Measurements from ENCODE around the gene ECE1. TPM values are rescaled to one million over a fixed set of nuclear protein-coding genes. Genes with fewer than 3 reads are reported as not detected.
A peak's percentile ranks its signal among the peaks of the same experiment; 100 is the strongest.

The ECE1 gene
- total and polyA plus RNA-seq, 9 of the 15 experiments (the other 6 are each of a cell fraction or from before 2014, with no cell fraction given): 0.56 to 34.8 (median 11.0) TPM

- Histone ChIP-seq H3K4me3 (no peak overlapping the region), H3K9me3 (replicated peaks; ENCODE audit: control insufficient read depth, insufficient read depth, low read depth, low read length) (no peaks in the 10 kb centered on the region), H3K27ac (ENCODE audit: extremely low read depth, low read depth, low read length) (no peak overlapping the region), H4K20me1 (replicated peaks; ENCODE audit: control insufficient read depth, insufficient read depth, low read length) (no peaks in the 10 kb centered on the region; the same call in 1 of the 2 replicates), H2AFZ (ENCODE audit: low read depth, low read length) (no peak overlapping the region), H3K79me2 (ENCODE audit: control insufficient read depth, insufficient read depth, low read length) (no peaks in the 10 kb centered on the region), H3K4me1 (replicated peaks in 1 of 2; ENCODE audit: control insufficient read depth in 2 of 2, insufficient read depth in 2 of 2, low read length in 2 of 2) (peaks cover 3 to 19% of the 10 kb centered on the region in 2 experiments; a peak in 4 of 5 replicates), H3K9ac (ENCODE audit: insufficient read depth in 1 of 2, low read depth in 2 of 2, low read length in 2 of 2) (peak overlapping the region in 1 of 2 experiments; percentile 79; a peak in 2 of 4 replicates), H3K36me3 (ENCODE audit: control insufficient read depth, insufficient read depth, low read length) (peaks cover 7% of the 10 kb centered on the region; the same call in 1 of the 3 replicates), H3K9me1 (ENCODE audit: control insufficient read depth, insufficient read depth, low read length) (no peaks in the 10 kb centered on the region), H3K4me2 (ENCODE audit: insufficient read depth, low read length) (peak overlapping the region; percentile 29; the same call in 1 of the 2 replicates), H3K27me3 (ENCODE audit: control insufficient read depth in 2 of 2, insufficient read depth in 2 of 2, low read length in 2 of 2) (0 out of 5 replicates have a peak, but pooled peaks cover 0 to 7% of the 10 kb centered on the region in 2 experiments)
- intact Hi-C loops (cut with micrococcal nuclease) (loop anchor here (5.0 kb wide), 1 partner anchor 149 kb away; no protein-coding TSS in a partner anchor), in situ Hi-C loops (cut with MboI) (loop anchor here (25.0 kb wide), 1 partner anchor 1306 kb away; the partner anchor contains the start of gene PLA2G2E)
- ChIA-PET CTCF (ENCODE audit: low intra/inter-chr PET ratio) (interaction anchor here (1.1 to 1.6 kb wide), 3 partner anchors 14 to 522 kb away, joined by 3 to 4 read pairs (median 4); no protein-coding TSS in a partner anchor), POLR2A (interaction anchor here (0.6 to 0.9 kb wide), 8 partner anchors 8 to 566 kb away, joined by 3 to 7 read pairs (median 3); no protein-coding TSS in a partner anchor)
- FAIRE-seq (peak; percentile 66), DNase-seq (ENCODE audit: extremely low read depth in 1 of 4, low spot score in 3 of 4) (peak; percentile 70 to 78 (median 71)), ATAC-seq (peak; percentile 89)
- BruUV-seq (replicated peaks): no TSS peak
- WGBS (ENCODE audit: insufficient coverage, low coverage, missing lambda C conversion rate): 44% methylated on average over 19 of the region's 20 CpGs
- no peak for TF ChIP-seq FOXK2 (conservative IDR thresholded peaks at IDR 0.05 in 1 of 2, IDR thresholded peaks at IDR 0.05 in 1 of 2; ENCODE audit: low read depth in 2 of 2)
- TF ChIP-seq ZNF282 (CRISPR knock-in tag; IDR thresholded peaks at IDR 0.05): no peak
- no peak for TF ChIP-seq BDP1 (IDR thresholded peaks at IDR 0.05; ENCODE audit: insufficient read depth, insufficient read length)
- no peak for TF ChIP-seq ZBTB17 (CRISPR knock-in tag; IDR thresholded peaks at IDR 0.05)
- TF ChIP-seq HMBOX1 (IDR thresholded peaks at IDR 0.05): no peak
- TF ChIP-seq ZFP1 (CRISPR knock-in tag; IDR thresholded peaks at IDR 0.05): no peak
- 0 out of 2 replicates have a peak, but pooled peaks have one; percentile 22 for TF ChIP-seq KLF1 (tag; IDR thresholded peaks at IDR 0.05)
- TF ChIP-seq EZH2 (IDR thresholded peaks at IDR 0.05; ENCODE audit: borderline replicate concordance, low read depth, low read length): no peak
- no peak for TF ChIP-seq ERF (CRISPR knock-in tag; IDR thresholded peaks at IDR 0.05)
- no peak for TF ChIP-seq TRIM24 (IDR thresholded peaks at IDR 0.05)
- no peak for TF ChIP-seq DIDO1 (tag; IDR thresholded peaks at IDR 0.05; ENCODE audit: low read depth)
- TF ChIP-seq KLF13 (tag; IDR thresholded peaks at IDR 0.05; ENCODE audit: borderline replicate concordance, low read depth): no peak
- no peak for TF ChIP-seq ARNT (IDR thresholded peaks at IDR 0.05)
- TF ChIP-seq RBM22 (IDR thresholded peaks at IDR 0.05; ENCODE audit: low read depth, low read length, poor library complexity, severe bottlenecking): peak; percentile 15
- TF ChIP-seq ZKSCAN8 (CRISPR knock-in tag; IDR thresholded peaks at IDR 0.05): no peak
- TF ChIP-seq TGIF2 (CRISPR knock-in tag; IDR thresholded peaks at IDR 0.05): no peak
- no peak for TF ChIP-seq ZNF75A (CRISPR knock-in tag; IDR thresholded peaks at IDR 0.05)
- TF ChIP-seq IRF1 (CRISPR knock-in tag; IDR thresholded peaks at IDR 0.05; ENCODE audit: borderline replicate concordance): no peak
- TF ChIP-seq TCF3 (CRISPR knock-in tag; IDR thresholded peaks at IDR 0.05): peak; percentile 81
- no peak for TF ChIP-seq ZNF280A (IDR thresholded peaks at IDR 0.05; ENCODE audit: low read depth, partially characterized antibody)
Observed at GRCh38 chr1:21217812-21218596, 72.3 kb downstream of the ECE1 start.
